Mesenchymal stem cell (in vitro differentiated cells and primary cell): ENCODE measurements around the gene TOMM20.

Experiments used
- DNase-seq: peaks from one replicate; pipeline ENCODE4 v3.0.0-alpha.2; 2013
- H2AFZ ChIP-seq: one replicate; pipeline ENCODE4 v1.6.1; 2013; ENCODE audit warnings: low read depth, mild to moderate bottlenecking, control low read depth, inconsistent platforms, low read length, moderate library complexity
- H2AK5ac ChIP-seq: 2 replicates; pipeline ENCODE4 v1.6.1; 2013; ENCODE audit warnings: low read length, moderate library complexity, mild to moderate bottlenecking, inconsistent platforms; ENCODE audit not compliant: severe bottlenecking
- H2BK120ac ChIP-seq: one replicate; pipeline ENCODE4 v1.6.1; 2013; ENCODE audit warnings: low read depth, mild to moderate bottlenecking, inconsistent platforms, low read length, moderate library complexity
- H2BK12ac ChIP-seq, 2 experiments: one replicate each; pipeline ENCODE4 v1.6.1; 2013; ENCODE audit warnings: inconsistent platforms in 2 of 2, low read length in 2 of 2, mild to moderate bottlenecking in 2 of 2, moderate library complexity in 2 of 2, control low read depth in 1 of 2
- H2BK15ac ChIP-seq: one replicate; pipeline ENCODE4 v1.6.1; 2013; ENCODE audit warnings: mild to moderate bottlenecking, low read depth, inconsistent platforms; ENCODE audit not compliant: poor library complexity, severe bottlenecking
- H2BK5ac ChIP-seq: 2 replicates; pipeline ENCODE4 v1.6.1; 2013; ENCODE audit warnings: low read depth, mild to moderate bottlenecking, low read length, control low read depth, inconsistent platforms; ENCODE audit not compliant: poor library complexity, severe bottlenecking
- H3K14ac ChIP-seq, 2 experiments: one replicate each; pipeline ENCODE4 v1.6.1; 2013; ENCODE audit warnings: inconsistent platforms in 2 of 2, low read length in 2 of 2, control low read depth in 1 of 2, mild to moderate bottlenecking in 1 of 2, moderate library complexity in 1 of 2
- H3K18ac ChIP-seq, 2 experiments: one replicate each; pipeline ENCODE4 v1.6.1; 2013; ENCODE audit warnings: inconsistent platforms in 2 of 2, low read length in 2 of 2, control low read depth in 1 of 2, low read depth in 1 of 2, mild to moderate bottlenecking in 1 of 2
- H3K23ac ChIP-seq, 2 experiments: one replicate each; pipeline ENCODE4 v1.6.1; 2013; ENCODE audit warnings: inconsistent platforms in 2 of 2, low read length in 2 of 2, mild to moderate bottlenecking in 2 of 2, moderate library complexity in 2 of 2, control low read depth in 1 of 2
- H3K27ac ChIP-seq: 2 replicates; pipeline ENCODE4 v1.5.1; 2013; ENCODE audit warnings: mild to moderate bottlenecking, moderate library complexity, low read length, control low read depth, inconsistent platforms; ENCODE audit not compliant: poor library complexity, severe bottlenecking
- H3K27me3 ChIP-seq, 2 experiments: 2 replicates each; pipeline versions ENCODE4 v1.6.1 to v1.7.0; 2013; ENCODE audit warnings: low read length in 2 of 2, mild to moderate bottlenecking in 2 of 2, moderate library complexity in 2 of 2, control low read depth in 1 of 2, inconsistent platforms in 1 of 2; ENCODE audit not compliant: control insufficient read depth in 1 of 2, insufficient read depth in 1 of 2
- H3K36me3 ChIP-seq, 2 experiments: 2 replicates each; pipeline versions ENCODE4 v1.6.1 to v1.7.0; 2013; ENCODE audit warnings: low read length in 2 of 2, control low read depth in 1 of 2, inconsistent platforms in 1 of 2, low read depth in 1 of 2, mild to moderate bottlenecking in 1 of 2; ENCODE audit not compliant: insufficient read depth in 2 of 2, control insufficient read depth in 1 of 2
- H3K4ac ChIP-seq, 2 experiments: one replicate each; pipeline ENCODE4 v1.6.1; 2013; ENCODE audit warnings: inconsistent platforms in 2 of 2, low read length in 2 of 2, mild to moderate bottlenecking in 2 of 2, moderate library complexity in 2 of 2, control low read depth in 1 of 2, low read depth in 1 of 2
- H3K4me1 ChIP-seq: 2 replicates; pipeline ENCODE4 v1.6.1; 2013; ENCODE audit warnings: low read depth, low read length, control low read depth; ENCODE audit not compliant: control insufficient read depth, insufficient read depth
- H3K4me2 ChIP-seq: 2 replicates; pipeline ENCODE4 v1.6.1; 2013; ENCODE audit warnings: low read length, mild to moderate bottlenecking, inconsistent platforms; ENCODE audit not compliant: poor library complexity, severe bottlenecking
- H3K4me3 ChIP-seq, 2 experiments: 2 replicates each; pipeline versions ENCODE4 v1.5.1 to v1.7.0; 2013; ENCODE audit warnings: low read length in 2 of 2, mild to moderate bottlenecking in 2 of 2, control low read depth in 1 of 2, low read depth in 1 of 2; ENCODE audit not compliant: insufficient read depth in 1 of 2
- H3K79me1 ChIP-seq: replicated peaks from 2 replicates; pipeline ENCODE4 v1.6.1; 2013; ENCODE audit warnings: mild to moderate bottlenecking, control low read depth, low read length, inconsistent platforms; ENCODE audit not compliant: poor library complexity, severe bottlenecking
- H3K9ac ChIP-seq: 2 replicates; pipeline ENCODE4 v1.7.0; 2013; ENCODE audit warnings: mild to moderate bottlenecking, low read length, moderate library complexity
- H3K9me3 ChIP-seq: 2 replicates; pipeline ENCODE4 v1.7.0; 2013; ENCODE audit warnings: mild to moderate bottlenecking, low read length; ENCODE audit not compliant: control insufficient read depth
- H4K8ac ChIP-seq: one replicate; pipeline ENCODE4 v1.6.1; 2013; ENCODE audit warnings: inconsistent platforms, mild to moderate bottlenecking, low read length, moderate library complexity
- H4K91ac ChIP-seq: one replicate; pipeline ENCODE4 v1.6.1; 2013; ENCODE audit warnings: mild to moderate bottlenecking, low read length, inconsistent platforms
- WGBS: methylation state at CpG from one replicate; pipeline ENCODE4 v1.1.7; 2013; ENCODE audit warnings: mixed read lengths; 5-methylcytosine and 5-hydroxymethylcytosine counted together

Gene TOMM20

DNA sequence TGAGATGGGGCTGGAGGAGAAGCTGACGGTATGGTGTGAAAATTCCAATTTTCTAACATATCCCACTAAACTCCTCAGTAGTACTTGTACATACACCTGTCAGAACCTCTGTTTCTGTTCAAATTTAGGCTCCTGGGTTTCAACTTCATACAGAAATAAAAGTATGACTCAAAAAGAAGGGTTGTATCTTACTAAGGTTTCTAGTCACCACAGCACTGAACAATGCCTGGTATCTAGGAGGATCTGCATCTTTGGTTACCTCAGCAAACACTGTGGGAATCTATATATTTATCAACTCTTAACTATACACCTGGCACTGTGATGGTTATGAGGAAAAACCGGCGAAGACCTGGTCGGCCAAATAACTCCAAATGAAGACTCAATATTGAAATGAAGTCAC is 18.6 kb upstream of the TOMM20 start:
- no peak overlapping the region for H3K4ac ChIP-seq
- no peak overlapping the region for H3K27ac ChIP-seq
- H2AFZ ChIP-seq = no peak overlapping the region
- H3K36me3 ChIP-seq = peaks cover 46 to 92% of the 10 kb centered on the region in 2 experiments
- H3K4me2 ChIP-seq = no peak overlapping the region
- no peak overlapping the region for H2BK5ac ChIP-seq
- no peak overlapping the region for H3K14ac ChIP-seq
- no peak overlapping the region for H2BK15ac ChIP-seq
- WGBS = 100% methylated on average over 4 of the region's 4 CpGs
- H2AK5ac ChIP-seq = no peak overlapping the region
- no peaks in the 10 kb centered on the region for H3K4me1 ChIP-seq
- H3K9me3 ChIP-seq = no peaks in the 10 kb centered on the region
- no peak overlapping the region for H3K23ac ChIP-seq
- H2BK120ac ChIP-seq = no peak overlapping the region
- no peak overlapping the region for H3K9ac ChIP-seq
- no peak for DNase-seq
- H3K79me1 ChIP-seq = peaks cover 32% of the 10 kb centered on the region
- no peak overlapping the region for H4K91ac ChIP-seq
- no peak overlapping the region for H3K18ac ChIP-seq
- no peak overlapping the region for H3K4me3 ChIP-seq
- H2BK12ac ChIP-seq = no peak overlapping the region
- no peaks in the 10 kb centered on the region for H3K27me3 ChIP-seq
- H4K8ac ChIP-seq = no peak overlapping the region

- Histone ChIP-seq H2AK5ac (no peak overlapping the region), H2BK5ac (no peak overlapping the region)
Measured at GRCh38 chr1:235145639-235146038, 17.0 kb upstream of the TOMM20 start.

GRCh38 chr1:235142991-235143390 is 14.4 kb upstream of the TOMM20 start:
- 100% methylated on average over 4 of the region's 4 CpGs for WGBS
- H3K36me3 ChIP-seq = peaks cover 57 to 82% of the 10 kb centered on the region in 2 experiments
- H2BK15ac ChIP-seq = no peak overlapping the region
- no peak overlapping the region for H3K18ac ChIP-seq
- no peaks in the 10 kb centered on the region for H3K4me1 ChIP-seq
- H3K4ac ChIP-seq = no peak overlapping the region
- H4K8ac ChIP-seq = no peak overlapping the region
- H3K79me1 ChIP-seq = peaks cover 33% of the 10 kb centered on the region
- no peaks in the 10 kb centered on the region for H3K9me3 ChIP-seq
- DNase-seq = no peak
- H2BK120ac ChIP-seq = no peak overlapping the region
- no peak overlapping the region for H4K91ac ChIP-seq
- H3K9ac ChIP-seq = no peak overlapping the region
- no peak overlapping the region for H2AFZ ChIP-seq
- no peaks in the 10 kb centered on the region for H3K27me3 ChIP-seq
- H3K27ac ChIP-seq = no peak overlapping the region
- H2BK5ac ChIP-seq = no peak overlapping the region
- H2AK5ac ChIP-seq = no peak overlapping the region
- H3K14ac ChIP-seq = no peak overlapping the region
- no peak overlapping the region for H2BK12ac ChIP-seq
- H3K4me2 ChIP-seq = no peak overlapping the region
- H3K4me3 ChIP-seq = no peak overlapping the region
- no peak overlapping the region for H3K23ac ChIP-seq

More at GRCh38 chr1:235145639-235146038, 17.0 kb upstream of the TOMM20 start:
- Histone ChIP-seq H2BK12ac (no peak overlapping the region), H4K8ac (no peak overlapping the region), H2BK120ac (no peak overlapping the region), H3K4me1 (no peaks in the 10 kb centered on the region), H3K18ac (no peak overlapping the region), H3K79me1 (peaks cover 33% of the 10 kb centered on the region), H3K4me2 (no peak overlapping the region), H3K9me3 (no peaks in the 10 kb centered on the region), H3K4me3 (no peak overlapping the region), H3K4ac (no peak overlapping the region), H3K27me3 (no peaks in the 10 kb centered on the region), H4K91ac (no peak overlapping the region), H3K23ac (no peak overlapping the region), H3K9ac (no peak overlapping the region), H2BK15ac (no peak overlapping the region), H3K27ac (no peak overlapping the region), H3K36me3 (peaks cover 51 to 84% of the 10 kb centered on the region in 2 experiments), H3K14ac (no peak overlapping the region), H2AFZ (no peak overlapping the region)
- no peak for DNase-seq
- WGBS = 96% methylated on average over 6 of the region's 6 CpGs

GRCh38 chr1:235139315-235139714 is 10.7 kb upstream of the TOMM20 start:
- Histone ChIP-seq H3K4ac (no peak overlapping the region), H3K27ac (no peak overlapping the region), H3K18ac (no peak overlapping the region), H2BK12ac (no peak overlapping the region), H3K9ac (no peak overlapping the region), H3K4me3 (no peak overlapping the region), H2BK5ac (no peak overlapping the region), H3K4me1 (no peaks in the 10 kb centered on the region), H3K4me2 (no peak overlapping the region), H4K91ac (no peak overlapping the region), H3K27me3 (no peaks in the 10 kb centered on the region), H2BK15ac (no peak overlapping the region), H2AK5ac (no peak overlapping the region), H3K14ac (no peak overlapping the region), H4K8ac (no peak overlapping the region), H2BK120ac (no peak overlapping the region), H3K36me3 (peaks cover 52 to 79% of the 10 kb centered on the region in 2 experiments), H3K23ac (no peak overlapping the region), H2AFZ (no peak overlapping the region), H3K79me1 (peaks cover 26% of the 10 kb centered on the region), H3K9me3 (no peaks in the 10 kb centered on the region)
- 99% methylated on average over 4 of the region's 5 CpGs for WGBS
- no peak for DNase-seq
